HK-2 (cell line): ENCODE data around the gene BRMS1.
"Not testable (repeated sequence)": the region's sequence is repeated elsewhere in the genome, so short reads cannot be mapped to it uniquely, and the experiment has no call there.

Experiments used
- DNase-seq: peaks from one replicate; pipeline ENCODE4 v3.0.0-alpha.2; 2018; ENCODE audit not compliant: unreplicated experiment

Gene BRMS1

GRCh38 chr11:66363187-66363601 lies 18.3 kb upstream of the BRMS1 start:
- no peak for DNase-seq

GRCh38 chr11:66362481-66363147 lies 17.7 kb upstream of the BRMS1 start:
- DNase-seq, result no peak

DNA sequence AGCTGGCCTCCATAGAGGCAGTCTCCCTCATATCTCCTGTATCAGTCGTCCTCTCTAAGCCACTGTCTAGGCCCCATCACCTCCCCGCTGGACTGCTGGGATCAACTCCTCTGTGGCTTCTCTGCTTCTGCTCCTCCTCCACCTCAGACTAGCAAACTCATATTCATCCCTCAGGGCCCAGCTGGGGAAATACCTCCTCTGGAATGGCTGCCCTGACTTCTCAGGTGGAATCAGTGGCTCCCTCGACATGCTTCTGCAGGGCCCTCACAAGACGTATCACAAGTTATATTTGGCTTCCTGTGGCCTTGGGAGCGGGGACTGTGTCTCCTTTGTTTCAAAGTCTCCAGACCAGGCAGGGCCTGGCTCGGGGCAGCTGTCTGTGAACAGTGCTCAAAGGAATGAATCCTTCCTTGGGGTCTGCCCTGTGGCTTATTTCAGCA lies 16.6 kb upstream of the BRMS1 start:
- DNase-seq, result no peak

- DNase-seq, result no peak
Measured at GRCh38 chr11:66360406-66361073, 15.6 kb upstream of the BRMS1 start.

DNA sequence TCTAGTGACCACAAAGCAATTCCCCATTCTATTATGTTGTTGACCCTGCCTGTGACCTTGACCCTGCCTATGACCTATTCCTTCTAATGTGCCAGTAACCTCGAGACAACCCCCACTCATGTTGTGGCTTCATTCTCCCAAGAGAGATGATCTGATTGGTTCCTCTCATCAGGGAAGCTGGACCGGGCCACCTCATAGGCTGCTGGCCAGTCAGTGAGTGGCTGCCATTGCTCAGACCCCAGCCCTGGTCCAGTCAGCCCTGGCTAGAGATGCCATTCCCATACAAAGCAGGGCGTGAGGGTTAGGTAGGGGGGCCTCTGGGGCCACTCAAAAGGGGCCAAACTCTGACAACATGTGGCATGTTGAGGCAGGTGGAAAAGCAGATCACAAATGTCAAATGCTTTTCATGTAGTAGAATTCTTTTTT lies 14.8 kb upstream of the BRMS1 start:
- no peak for DNase-seq

DNA sequence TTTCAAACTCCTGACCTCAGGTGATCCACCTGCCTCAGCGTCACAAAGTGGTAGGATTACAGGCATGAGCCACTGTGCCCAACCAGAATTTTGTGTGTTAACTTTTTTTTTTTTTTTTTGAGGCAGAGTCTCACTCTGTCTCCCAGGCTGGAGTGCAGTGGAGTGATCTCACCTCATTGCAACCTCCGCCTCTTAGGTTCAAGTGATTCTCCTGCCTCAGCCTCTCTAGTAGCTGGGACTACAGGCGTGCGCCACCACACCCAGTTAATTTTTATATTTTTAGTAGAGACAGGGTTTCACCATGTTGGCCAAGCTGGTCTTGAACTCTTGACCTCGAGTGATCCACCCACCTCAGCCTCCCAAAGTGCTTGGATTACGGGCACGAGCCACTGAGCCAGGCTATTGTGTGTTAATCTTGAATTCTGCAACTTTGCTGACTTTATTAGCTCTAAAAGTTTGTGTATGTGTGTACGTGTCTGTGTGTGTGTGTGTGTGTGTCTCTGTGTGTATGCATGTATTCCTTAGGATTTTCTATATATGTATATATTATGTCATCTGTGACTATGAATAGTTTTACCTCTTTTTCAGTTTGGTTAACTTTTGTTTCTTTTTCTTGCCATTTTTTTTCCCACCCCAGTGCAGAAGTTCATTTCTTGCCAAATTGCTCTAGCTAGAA lies 5.8 kb upstream of the BRMS1 start:
- DNase-seq, result not testable (repeated sequence)

GRCh38 chr11:66349084-66349386 lies 4.1 kb upstream of the BRMS1 start:
- DNase-seq, result no peak

DNA sequence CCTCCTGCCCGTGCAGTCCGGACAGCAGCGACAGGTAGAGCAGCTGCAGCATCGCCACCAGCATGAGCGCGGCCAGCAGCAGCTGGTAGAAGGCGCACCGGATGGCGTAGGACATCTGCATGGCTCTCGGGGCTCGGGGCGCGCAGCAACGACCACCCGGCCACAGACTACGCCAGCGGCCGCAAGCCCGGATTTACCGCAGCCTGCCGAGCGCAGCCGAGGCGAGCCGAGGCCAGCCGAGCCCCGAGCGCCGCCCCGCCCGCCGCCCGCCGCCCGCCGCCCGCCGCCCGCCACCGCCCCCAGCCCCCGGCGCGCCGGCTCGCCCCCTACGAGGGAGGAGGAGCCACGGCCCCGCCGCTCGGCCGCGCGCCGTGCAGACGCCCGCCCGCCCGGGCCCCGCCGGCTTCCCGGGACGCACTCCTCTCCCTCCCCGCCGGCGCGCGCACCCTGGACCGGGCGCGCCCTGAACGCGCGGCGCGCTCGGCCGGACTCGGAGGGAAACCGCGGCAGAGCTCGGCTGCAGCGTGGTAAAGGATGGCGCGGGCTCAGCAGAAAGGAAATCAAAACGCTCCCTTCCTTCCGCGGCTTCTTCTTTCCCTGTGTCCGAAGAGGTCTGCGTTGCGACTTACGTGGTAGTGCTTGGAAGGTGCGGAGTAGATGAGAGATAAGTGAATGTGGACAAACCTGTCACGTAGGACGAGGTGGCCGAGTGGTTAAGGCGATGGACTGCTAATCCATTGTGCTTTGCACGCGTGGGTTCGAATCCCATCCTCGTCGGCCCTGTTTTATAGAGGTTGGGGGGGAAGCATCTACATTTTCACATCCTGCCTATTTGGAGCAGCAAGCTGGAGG lies 2.7 kb upstream of the BRMS1 start, which contains the start of gene B4GAT1:
TSS of gene B4GAT1 (minus strand) at position 205 of the 852 bp plus-strand sequence. CDS start at position 121, 84 bp downstream.
- DNase-seq, result peak; percentile 86

- DNase-seq, result no peak
Measured at GRCh38 chr11:66346476-66347424, 1.8 kb upstream of the BRMS1 start.

- DNase-seq, result no peak
Measured at GRCh38 chr11:66345316-66345649, 379 bp upstream of the BRMS1 start.

DNA sequence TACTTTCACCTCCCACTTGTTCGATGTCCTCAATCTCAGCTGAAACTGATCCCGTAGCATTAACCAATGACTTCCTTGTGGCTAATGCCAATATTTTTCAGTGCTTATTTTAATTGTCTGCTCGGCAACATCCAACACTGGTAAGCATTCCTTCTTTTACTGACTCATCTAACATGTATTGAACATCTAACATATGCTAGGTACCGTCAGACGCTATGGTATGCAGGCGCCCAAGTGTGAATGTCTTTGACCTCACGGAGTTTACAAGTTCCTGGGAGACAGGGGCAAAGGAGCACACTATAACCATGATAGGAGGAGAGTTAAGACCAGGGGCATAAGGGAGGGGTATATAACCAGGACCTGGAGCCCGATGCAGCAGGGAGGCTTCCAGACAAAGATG lies 1.7 kb downstream of the BRMS1 start:
- DNase-seq, result no peak

DNA sequence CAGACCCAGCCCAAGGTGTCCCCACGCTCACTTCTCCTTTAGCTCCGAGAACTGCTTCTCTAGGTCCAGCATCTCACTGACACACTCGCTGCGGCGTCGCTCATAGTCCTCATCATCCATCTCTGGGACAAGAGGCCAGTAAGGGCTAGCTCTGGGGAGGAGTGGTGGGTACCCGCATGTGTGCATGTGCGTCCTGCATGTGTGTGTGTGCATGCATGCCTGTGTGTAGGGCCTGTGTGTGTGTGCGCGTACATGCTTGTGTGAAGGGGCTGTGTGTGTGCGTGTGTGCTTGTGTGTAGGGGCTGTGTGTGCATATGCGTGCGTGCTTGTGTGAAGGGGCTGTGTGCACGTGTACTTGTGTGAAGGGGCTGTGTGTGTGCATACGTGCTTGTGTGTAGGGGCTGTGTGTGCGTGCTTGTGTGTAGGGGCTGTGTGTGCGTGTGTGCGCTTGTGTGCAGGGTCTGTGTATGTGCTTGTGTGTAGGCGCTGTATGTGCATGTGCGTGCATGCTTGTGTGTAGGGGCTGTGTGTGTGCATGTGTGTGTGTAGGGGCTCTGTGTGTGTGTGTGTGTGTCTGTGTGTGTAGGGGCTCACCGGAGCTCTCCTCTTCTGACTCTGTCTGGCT lies 3.3 kb downstream of the BRMS1 start:
- DNase-seq, result no peak

GRCh38 chr11:66340596-66341501 lies 4.1 kb downstream of the BRMS1 start:
- no peak for DNase-seq

GRCh38 chr11:66339686-66340483 lies 5.0 kb downstream of the BRMS1 start:
- DNase-seq, result no peak

DNA sequence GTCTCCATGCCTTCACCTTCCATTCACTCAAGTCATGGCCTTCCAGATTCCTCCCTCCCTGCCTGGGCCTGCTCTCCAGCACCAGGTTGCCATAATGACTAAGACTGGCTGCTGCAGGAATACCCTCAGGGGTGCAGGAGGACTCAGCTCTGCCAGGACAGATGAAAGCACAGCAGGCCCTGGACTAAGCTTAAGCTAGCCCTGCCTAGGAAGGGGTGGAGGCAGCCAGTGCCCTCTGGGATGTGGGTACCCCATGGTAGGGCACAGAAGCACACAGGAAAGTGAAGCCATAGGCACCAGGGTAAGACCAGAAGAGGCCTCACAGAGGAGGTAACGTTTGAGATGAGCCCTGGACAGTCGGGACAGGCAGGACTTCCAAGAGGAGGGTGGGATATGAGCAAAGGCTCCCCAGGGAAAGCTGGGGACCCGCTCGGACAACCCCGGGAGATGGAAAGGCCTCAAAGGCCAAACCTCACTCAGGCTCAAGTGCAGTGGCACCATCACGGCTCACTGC lies 5.7 kb downstream of the BRMS1 start:
- no peak for DNase-seq

DNA sequence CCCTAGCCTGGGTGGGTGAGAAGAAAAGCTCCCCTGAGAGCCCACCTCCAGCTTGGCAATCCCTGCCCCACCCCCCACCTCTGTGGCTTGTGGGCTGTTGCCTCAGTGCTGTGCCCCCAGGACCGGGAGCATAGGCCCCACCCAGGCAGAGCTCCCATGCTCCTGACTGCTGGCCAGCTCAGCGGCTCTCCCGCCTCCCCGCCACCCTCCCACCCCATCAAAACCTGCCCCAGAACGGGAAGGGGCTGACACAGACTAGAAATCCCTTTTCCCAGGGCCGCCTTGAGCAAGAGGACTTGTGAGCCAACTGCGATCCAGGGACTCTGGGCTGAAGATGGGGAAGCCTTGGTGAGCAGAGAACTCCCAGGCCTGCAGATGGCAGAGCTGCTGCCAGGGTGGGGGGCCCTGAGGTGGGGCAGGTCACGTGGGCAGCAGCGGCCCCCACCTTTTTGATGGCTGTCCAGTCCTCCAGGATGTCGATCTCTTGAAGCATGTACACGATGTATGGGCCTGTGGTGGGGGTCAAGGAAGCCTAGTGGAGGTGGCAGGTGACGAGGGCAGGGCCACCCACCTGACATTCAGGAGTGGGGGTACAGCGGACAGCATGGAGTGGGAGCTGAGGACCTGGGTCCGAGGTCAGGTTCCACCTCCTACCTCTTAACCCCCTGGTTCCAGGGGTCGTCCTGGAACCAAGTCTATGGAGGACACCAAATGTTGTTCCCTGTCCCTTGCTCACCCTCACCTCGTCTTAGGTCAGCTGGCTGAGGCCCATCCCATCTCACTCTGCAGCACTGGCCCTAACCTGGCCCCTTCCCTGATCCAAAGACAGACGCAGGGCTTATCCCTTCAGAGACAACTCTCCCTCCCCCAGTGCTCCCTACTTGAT lies 6.4 kb downstream of the BRMS1 start:
- DNase-seq, result no peak

- DNase-seq, result no peak
Measured at GRCh38 chr11:66337103-66337899, 7.6 kb downstream of the BRMS1 start.
